ENCODE results near the gene CUL9. TPM values are rescaled to one million over a fixed set of nuclear protein-coding genes. Genes with fewer than 3 reads are reported as not detected.

Gene CUL9
- total RNA-seq, 1 donor from 2014 or later: 37.5 TPM

- no peak for TF ChIP-seq CTCF (conservative IDR thresholded peaks at IDR 0.05)
- Mint-ChIP-seq H3K27me3 (ENCODE audit: low read depth) (peaks cover 40% of the 10 kb centered on the region), H3K9me3 (no peaks in the 10 kb centered on the region), H3K36me3 (ENCODE audit: low read depth) (no peaks in the 10 kb centered on the region), H3K4me1 (peaks cover 11% of the 10 kb centered on the region), H3K4me3 (no peak overlapping the region), H3K27ac (ENCODE audit: unreplicated experiment) (no peak overlapping the region)
- no peak for DNase-seq (ENCODE audit: low read depth, low spot score)
Observed at GRCh38 chr6:43267619-43268354, 85.8 kb downstream of the CUL9 start.

- H3K4me3 Mint-ChIP-seq: no peak overlapping the region
- no peak for DNase-seq (ENCODE audit: low read depth, low spot score)
- no peak for TF ChIP-seq CTCF (conservative IDR thresholded peaks at IDR 0.05)
- no peaks in the 10 kb centered on the region for H3K9me3 Mint-ChIP-seq
- H3K27ac Mint-ChIP-seq (ENCODE audit: unreplicated experiment): no peak overlapping the region
- peaks cover 11% of the 10 kb centered on the region for H3K4me1 Mint-ChIP-seq
- H3K36me3 Mint-ChIP-seq (ENCODE audit: low read depth): no peaks in the 10 kb centered on the region
- peaks cover 45% of the 10 kb centered on the region for H3K27me3 Mint-ChIP-seq (ENCODE audit: low read depth)
Observed at GRCh38 chr6:43268355-43268700, 86.3 kb downstream of the CUL9 start.

GRCh38 chr6:43268782-43269272, 86.8 kb downstream of the CUL9 start:
- no peak for TF ChIP-seq CTCF (conservative IDR thresholded peaks at IDR 0.05)

GRCh38 chr6:43269273-43270007, 87.4 kb downstream of the CUL9 start:
- H3K4me3 Mint-ChIP-seq: no peak overlapping the region
- H3K36me3 Mint-ChIP-seq (ENCODE audit: low read depth): no peaks in the 10 kb centered on the region
- DNase-seq (ENCODE audit: low read depth, low spot score): no peak
- no peaks in the 10 kb centered on the region for H3K9me3 Mint-ChIP-seq
- no peak for TF ChIP-seq CTCF (conservative IDR thresholded peaks at IDR 0.05)
- no peak overlapping the region for H3K27ac Mint-ChIP-seq (ENCODE audit: unreplicated experiment)
- H3K27me3 Mint-ChIP-seq (ENCODE audit: low read depth): peaks cover 55% of the 10 kb centered on the region
- H3K4me1 Mint-ChIP-seq: peaks cover 11% of the 10 kb centered on the region

More at GRCh38 chr6:43268782-43269272, 86.8 kb downstream of the CUL9 start:
- H3K27me3 Mint-ChIP-seq (ENCODE audit: low read depth): peaks cover 49% of the 10 kb centered on the region
- no peaks in the 10 kb centered on the region for H3K36me3 Mint-ChIP-seq (ENCODE audit: low read depth)
- H3K27ac Mint-ChIP-seq (ENCODE audit: unreplicated experiment): no peak overlapping the region
- DNase-seq (ENCODE audit: low read depth, low spot score): no peak
- no peak overlapping the region for H3K4me3 Mint-ChIP-seq
- no peaks in the 10 kb centered on the region for H3K9me3 Mint-ChIP-seq
- H3K4me1 Mint-ChIP-seq: peaks cover 11% of the 10 kb centered on the region

GRCh38 chr6:43271103-43271815, 89.3 kb downstream of the CUL9 start:
- no peak for DNase-seq (ENCODE audit: low read depth, low spot score)
- TF ChIP-seq CTCF (conservative IDR thresholded peaks at IDR 0.05): no peak
- Mint-ChIP-seq H3K4me3 (peak overlapping the region; percentile 10), H3K27me3 (ENCODE audit: low read depth) (peaks cover 69% of the 10 kb centered on the region), H3K36me3 (ENCODE audit: low read depth) (no peaks in the 10 kb centered on the region), H3K4me1 (peaks cover 20% of the 10 kb centered on the region), H3K27ac (ENCODE audit: unreplicated experiment) (no peak overlapping the region), H3K9me3 (no peaks in the 10 kb centered on the region)

Measured in neural crest cell (in vitro differentiated cells).